H1 (cell line): Measurements from ENCODE around the gene STAU1. TPM values are rescaled to one million over a fixed set of nuclear protein-coding genes. Genes with fewer than 3 reads are reported as not detected.

Experiments
- CTCF ChIA-PET: fragments of 300-600 bp; sonication (Branson Sonifier 250); formaldehyde crosslinking; loops from one replicate; lab custom pipeline; 2021; ENCODE audit not compliant: partially characterized antibody; lab: Charles Lee
- POLR2A ChIA-PET: fragments of 300-600 bp; sonication (Branson Sonifier 250); formaldehyde crosslinking; loops from one replicate; lab custom pipeline; 2021; ENCODE audit warnings: inconsistent platforms; ENCODE audit not compliant: partially characterized antibody; lab: Charles Lee
- DNase-seq, 2 experiments: peaks; one replicate each; pipeline versions ENCODE4 v3.0.0 to v3.0.0-alpha.2; 2010 to 2022; ENCODE audit warnings: low spot score in 2 of 2, low read depth in 1 of 2, mixed read lengths in 1 of 2
- FAIRE-seq: peaks from 2 replicates; lab custom pipeline; 2011; peaks lifted over from hg19 to GRCh38; lab: Jason Lieb, UNC
- H2AFZ ChIP-seq: 2 replicates; pipeline ENCODE4 v1.8.1; 2012; ENCODE audit warnings: low read length, inconsistent platforms
- H2AK5ac ChIP-seq: 2 replicates; pipeline ENCODE4 v1.6.1; 2013; ENCODE audit warnings: low read depth, low read length
- H2BK120ac ChIP-seq: replicated peaks from 2 replicates; pipeline ENCODE3; 2013; ENCODE audit warnings: low read depth, low read length, inconsistent platforms
- H2BK12ac ChIP-seq: 2 replicates; pipeline ENCODE4 v1.6.1; 2013; ENCODE audit warnings: low read depth, low read length
- H2BK15ac ChIP-seq: 2 replicates; pipeline ENCODE4 v1.6.1; 2013; ENCODE audit warnings: low read length
- H2BK20ac ChIP-seq: 2 replicates; pipeline ENCODE4 v1.6.1; 2013; ENCODE audit warnings: low read length
- H2BK5ac ChIP-seq: 2 replicates; pipeline ENCODE4 v1.6.1; 2013; ENCODE audit warnings: low read depth, low read length
- H3K14ac ChIP-seq: 2 replicates; pipeline ENCODE4 v1.6.1; 2013; ENCODE audit warnings: inconsistent platforms; ENCODE audit not compliant: insufficient read length
- H3K18ac ChIP-seq: 2 replicates; pipeline ENCODE4 v1.6.1; 2013; ENCODE audit warnings: low read length; ENCODE audit errors: extremely low read depth
- H3K23ac ChIP-seq: 2 replicates; pipeline ENCODE4 v1.6.1; 2013; ENCODE audit warnings: inconsistent platforms; ENCODE audit not compliant: insufficient read length
- H3K23me2 ChIP-seq: 2 replicates; pipeline ENCODE4 v1.6.1; 2013; ENCODE audit warnings: low read depth, low read length
- H3K27ac ChIP-seq: 2 replicates; pipeline ENCODE4 v1.6.1; 2011; ENCODE audit warnings: low read depth, low read length, inconsistent platforms
- H3K27me3 ChIP-seq, 4 experiments: replicated peaks in 1 of 4; 1 replicate in 1 of 4; 2 replicates in 3 of 4; pipeline versions ENCODE4 v1.6.1 to v1.8.1; 2011 to 2013; ENCODE audit warnings: low read length in 3 of 4, mild to moderate bottlenecking in 3 of 4, inconsistent platforms in 2 of 4, mixed read lengths in 2 of 4, moderate library complexity in 1 of 4; ENCODE audit not compliant: control insufficient read depth in 3 of 4, insufficient read depth in 3 of 4; ENCODE audit errors: extremely low read depth in 1 of 4
- H3K36me3 ChIP-seq, 4 experiments: 2 replicates each; pipeline versions ENCODE4 v1.6.1 to v1.8.1; 2011 to 2013; ENCODE audit warnings: mild to moderate bottlenecking in 4 of 4, low read length in 3 of 4, moderate library complexity in 2 of 4, control low read depth in 1 of 4, inconsistent platforms in 1 of 4; ENCODE audit not compliant: insufficient read depth in 4 of 4, control insufficient read depth in 2 of 4
- H3K4ac ChIP-seq: replicated peaks from 2 replicates; pipeline ENCODE3; 2013; ENCODE audit warnings: low read length, low read depth, mixed read lengths, inconsistent platforms; ENCODE audit not compliant: insufficient read length
- H3K4me1 ChIP-seq, 4 experiments: replicated peaks in 1 of 4; 1 replicate in 1 of 4; 2 replicates in 3 of 4; pipeline versions ENCODE4 v1.6.1 to v1.8.1; 2011 to 2013; ENCODE audit warnings: low read length in 3 of 4, inconsistent platforms in 2 of 4, mixed read lengths in 1 of 4; ENCODE audit not compliant: insufficient read depth in 4 of 4, control insufficient read depth in 3 of 4
- H3K4me2 ChIP-seq, 2 experiments: 2 replicates each; pipeline versions ENCODE4 v1.6.1 to v1.8.1; 2011 to 2013; ENCODE audit warnings: low read depth in 2 of 2, low read length in 2 of 2, control low read depth in 1 of 2, inconsistent platforms in 1 of 2, mild to moderate bottlenecking in 1 of 2; ENCODE audit not compliant: insufficient read depth in 1 of 2
- H3K4me3 ChIP-seq, 4 experiments: fragments of 200-600, 300-600 bp in 1 of 4; sonication (generic), shearing (Covaris generic), sonication (Bioruptor Twin) in 1 of 4; 2 replicates each; pipeline versions ENCODE4 v1.5.1 to v1.8.1; 2011 to 2016; ENCODE audit warnings: low read length in 4 of 4, low read depth in 3 of 4, control low read depth in 2 of 4, inconsistent platforms in 2 of 4, mild to moderate bottlenecking in 2 of 4, mixed read lengths in 1 of 4, moderate library complexity in 1 of 4; ENCODE audit not compliant: insufficient read depth in 2 of 4; ENCODE audit errors: extremely low read depth in 1 of 4
- H3K56ac ChIP-seq: replicated peaks from 2 replicates; pipeline ENCODE3; 2013; ENCODE audit warnings: low read depth, mild to moderate bottlenecking, mixed read lengths, low read length, inconsistent platforms; ENCODE audit not compliant: insufficient read length
- H3K79me1 ChIP-seq: 2 replicates; pipeline ENCODE4 v1.6.1; 2013; ENCODE audit warnings: low read depth, low read length, control low read depth
- H3K79me2 ChIP-seq, 2 experiments: 2 replicates each; pipeline versions ENCODE4 v1.6.1 to v1.8.1; 2012 to 2013; ENCODE audit warnings: low read length in 2 of 2, mild to moderate bottlenecking in 2 of 2, inconsistent platforms in 1 of 2; ENCODE audit not compliant: insufficient read depth in 2 of 2, control insufficient read depth in 1 of 2
- H3K9ac ChIP-seq, 4 experiments: replicated peaks in 1 of 4; 1 replicate in 1 of 4; 2 replicates in 3 of 4; pipeline versions ENCODE4 v1.6.1 to v1.8.1; 2011 to 2013; ENCODE audit warnings: low read depth in 3 of 4, low read length in 3 of 4, control low read depth in 2 of 4, mild to moderate bottlenecking in 2 of 4, moderate library complexity in 2 of 4, inconsistent platforms in 1 of 4; ENCODE audit errors: extremely low read depth in 1 of 4
- H3K9me3 ChIP-seq, 2 experiments: 2 replicates each; pipeline versions ENCODE4 v1.6.1 to v1.8.1; 2012 to 2013; ENCODE audit warnings: mild to moderate bottlenecking in 2 of 2, moderate library complexity in 2 of 2, control low read depth in 1 of 2, inconsistent platforms in 1 of 2, low read depth in 1 of 2, low read length in 1 of 2, mixed read lengths in 1 of 2; ENCODE audit not compliant: insufficient read depth in 2 of 2
- H4K20me1 ChIP-seq, 2 experiments: replicated peaks in 1 of 2; 2 replicates each; pipeline versions ENCODE3 to v1.8.1; 2011 to 2013; ENCODE audit warnings: inconsistent platforms in 2 of 2, low read length in 2 of 2, mild to moderate bottlenecking in 1 of 2; ENCODE audit not compliant: insufficient read depth in 2 of 2, control insufficient read depth in 1 of 2
- H4K5ac ChIP-seq: 2 replicates; pipeline ENCODE4 v1.6.1; 2013; ENCODE audit warnings: low read length, low read depth, mixed read lengths, inconsistent platforms; ENCODE audit not compliant: insufficient read length
- H4K8ac ChIP-seq: 2 replicates; pipeline ENCODE4 v1.8.0; 2013; ENCODE audit warnings: mild to moderate bottlenecking, moderate library complexity, low read length, inconsistent platforms; ENCODE audit not compliant: insufficient read depth; ENCODE audit errors: extremely low read depth
- H4K91ac ChIP-seq: replicated peaks from 2 replicates; pipeline ENCODE3; 2013; ENCODE audit warnings: low read length, mixed read lengths, inconsistent platforms; ENCODE audit not compliant: insufficient read length
- RFX5 ChIP-seq: IDR thresholded peaks from 2 replicates; pipeline ENCODE4 v1.6.1; 2011; ENCODE audit warnings: low read depth, low read length, improper control_type of control experiment, borderline replicate concordance
- SIRT6 ChIP-seq: IDR thresholded peaks from one replicate; pipeline ENCODE4 v1.7.1; 2012; ENCODE audit warnings: low read length, inconsistent platforms
- WGBS, 2 experiments: shearing (Covaris generic) in 1 of 2; methylation state at CpG; one replicate each; pipeline versions ENCODE4 v1.1.6 to v1.1.7; 2013 to 2015; ENCODE audit warnings: low lambda C conversion rate in 2 of 2, mixed read lengths in 2 of 2, inconsistent platforms in 1 of 2, low coverage in 1 of 2, missing lambda C conversion rate in 1 of 2; ENCODE audit not compliant: insufficient replicate concordance in 2 of 2, insufficient coverage in 1 of 2, insufficient read length in 1 of 2; ENCODE audit errors: extremely low coverage in 1 of 2, missing lambda C conversion rate in 1 of 2; 5-methylcytosine and 5-hydroxymethylcytosine counted together
- polyA plus RNA-seq, 7 experiments: library from polyadenylated mRNA; depleted of rRNA in 3 of 7; stranded (reverse) in 5 of 7; unstranded in 2 of 7; fragments of >200 nt in 5 of 7; fragments of 200-250 nt in 2 of 7; gene quantifications; 1 replicate in 5 of 7; 2 replicates in 1 of 7; 4 replicates in 1 of 7; pipeline versions ENCODE4 v1.2.1 to v1.2.3, GENCODE V29; 2011 to 2013; ENCODE audit warnings: missing spikeins in 2 of 7, mixed read lengths in 2 of 7
- total RNA-seq: library from RNA; stranded (reverse); fragmentation: NEBNext Ultra II Directional; extraction: Animal tissue kit (Norgen Biotek cat#: 25700); gene quantifications from 2 replicates; pipeline ENCODE4 v1.2.1, GENCODE V29; 2021

The STAU1 gene
- total and polyA plus RNA-seq, 2 of the 8 experiments (the other 6 are each of a cell fraction or from before 2014, with no cell fraction given), result 41.4 to 107 TPM

GRCh38 chr20:49230561-49231133 lies 42.5 kb upstream of the STAU1 start:
- no peak overlapping the region for H3K4ac ChIP-seq
- no peak overlapping the region for H3K4me2 ChIP-seq
- H3K27me3 ChIP-seq, result no peaks in the 10 kb centered on the region
- H3K14ac ChIP-seq, result no peak overlapping the region
- H3K79me1 ChIP-seq, result no peaks in the 10 kb centered on the region; the same call in 1 of the 2 replicates
- H2BK120ac ChIP-seq, result no peak overlapping the region
- H2AK5ac ChIP-seq, result no peak overlapping the region
- CTCF ChIA-PET, result interaction anchor here (1.1 to 5.1 kb wide), 3 partner anchors 15 to 98 kb away, joined by 3 to 23 read pairs (median 4); no protein-coding TSS in a partner anchor
- H3K36me3 ChIP-seq, result peaks cover 39 to 72% (median 59%) of the 10 kb centered on the region in 4 experiments
- no peak overlapping the region for H2BK5ac ChIP-seq
- no peak overlapping the region for H3K23ac ChIP-seq
- no peak overlapping the region for H3K18ac ChIP-seq
- H4K5ac ChIP-seq, result no peak overlapping the region
- no peak overlapping the region for H2BK12ac ChIP-seq
- H2BK20ac ChIP-seq, result no peak overlapping the region
- no peaks in the 10 kb centered on the region for H3K79me2 ChIP-seq
- 97% methylated on average over 7 of the region's 8 CpGs; no CpG with 5 or more reads in 1 of the 2 experiments for WGBS, 2 experiments
- H3K4me1 ChIP-seq, result no peaks in the 10 kb centered on the region
- no peaks in the 10 kb centered on the region for H3K23me2 ChIP-seq
- no peak overlapping the region for H3K9ac ChIP-seq
- POLR2A ChIA-PET, result interaction anchor here (1.1 to 2.2 kb wide), 4 partner anchors 11 to 77 kb away, joined by 3 to 7 read pairs (median 4); partner anchors contain the start of gene DDX27
- H2AFZ ChIP-seq, result no peak overlapping the region
- no peak overlapping the region for H2BK15ac ChIP-seq
- H3K27ac ChIP-seq, result no peak overlapping the region
- FAIRE-seq, result no peak
- H4K8ac ChIP-seq, result no peak overlapping the region
- no peak for DNase-seq
- no peak overlapping the region for H3K56ac ChIP-seq
- H4K20me1 ChIP-seq, result peaks cover 0 to 1% of the 10 kb centered on the region in 2 experiments
- H3K4me3 ChIP-seq, result no peak overlapping the region
- TF ChIP-seq SIRT6, result no peak
- TF ChIP-seq RFX5, result no peak
- H4K91ac ChIP-seq, result no peak overlapping the region
- H3K9me3 ChIP-seq, result no peaks in the 10 kb centered on the region
